NCI-H2171 (cell line): ENCODE measurements around the gene MASP1.
"Not testable (repeated sequence)": the region's sequence is repeated elsewhere in the genome, so short reads cannot be mapped to it uniquely, and the experiment has no call there.

Experiments
- DNase-seq: peaks from one replicate; lab custom pipeline; 2025; lab: John Stamatoyannopoulos, UW

MASP1 gene

GRCh38 chr3:187264911-187265310 is 26.6 kb downstream of the MASP1 start:
- no peak for DNase-seq

GRCh38 chr3:187264021-187264420 is 27.5 kb downstream of the MASP1 start:
- DNase-seq, result no peak

- DNase-seq, result no peak
Measured at GRCh38 chr3:187263270-187263669, 28.3 kb downstream of the MASP1 start.

- DNase-seq, result no peak
Measured at GRCh38 chr3:187262360-187262759, 29.2 kb downstream of the MASP1 start.

- no peak for DNase-seq
Measured at GRCh38 chr3:187261541-187261969, 30.0 kb downstream of the MASP1 start.

GRCh38 chr3:187259171-187259570 is 32.4 kb downstream of the MASP1 start:
- DNase-seq, result no peak

GRCh38 chr3:187257992-187258692 is 33.4 kb downstream of the MASP1 start:
- no peak for DNase-seq

GRCh38 chr3:187257471-187257870 is 34.1 kb downstream of the MASP1 start:
- DNase-seq, result no peak

GRCh38 chr3:187256051-187256616 is 35.4 kb downstream of the MASP1 start:
- no peak for DNase-seq

- DNase-seq, result no peak
Measured at GRCh38 chr3:187255314-187255713, 36.2 kb downstream of the MASP1 start.

- no peak for DNase-seq
Measured at GRCh38 chr3:187252311-187252710, 39.2 kb downstream of the MASP1 start.

- DNase-seq, result no peak
Measured at GRCh38 chr3:187251599-187251998, 39.9 kb downstream of the MASP1 start.

- no peak for DNase-seq
Measured at GRCh38 chr3:187247398-187247797, 44.1 kb downstream of the MASP1 start.

GRCh38 chr3:187243933-187244524 is 47.5 kb downstream of the MASP1 start:
- no peak for DNase-seq

GRCh38 chr3:187242900-187243299 is 48.6 kb downstream of the MASP1 start:
- no peak for DNase-seq

- no peak for DNase-seq
Measured at GRCh38 chr3:187242435-187242834, 49.1 kb downstream of the MASP1 start.

- not testable (repeated sequence) for DNase-seq
Measured at GRCh38 chr3:187238835-187239234, 52.7 kb downstream of the MASP1 start.

- DNase-seq, result no peak
Measured at GRCh38 chr3:187238239-187238638, 53.3 kb downstream of the MASP1 start.

GRCh38 chr3:187237741-187238140 is 53.8 kb downstream of the MASP1 start:
- DNase-seq, result no peak

- DNase-seq, result no peak
Measured at GRCh38 chr3:187236962-187237361, 54.6 kb downstream of the MASP1 start.

GRCh38 chr3:187230011-187230410 is 61.5 kb downstream of the MASP1 start:
- DNase-seq, result no peak

- no peak for DNase-seq
Measured at GRCh38 chr3:187228740-187229139, 62.8 kb downstream of the MASP1 start.

- no peak for DNase-seq
Measured at GRCh38 chr3:187227658-187228258, 63.8 kb downstream of the MASP1 start.
